Measurements from ENCODE around the gene GNPDA1. TPM values are rescaled to one million over a fixed set of nuclear protein-coding genes. Genes with fewer than 3 reads are reported as not detected.

GNPDA1 gene
- 61.3 and 70.9 TPM in 2 replicates for total RNA-seq (2022)
- percentile 64 among the genes with signal in this experiment for Bru-seq, nascent RNA
- BruChase-seq, experiment 1, labeled RNA remaining after a 2-hour chase = percentile 69 among the genes with signal in this experiment
- BruChase-seq, experiment 2, labeled RNA remaining after a 6-hour chase = percentile 86 among the genes with signal in this experiment
- long read RNA-seq, transcript GNPDA1-201 (7 exons, 2,273 nt) = major isoform, 40 of 57 reads
- long read RNA-seq, partial matches to known transcripts = 6 of 57 reads
- long read RNA-seq, other reads (novel, unspliced or antisense) = 4 of 57 reads

DNA sequence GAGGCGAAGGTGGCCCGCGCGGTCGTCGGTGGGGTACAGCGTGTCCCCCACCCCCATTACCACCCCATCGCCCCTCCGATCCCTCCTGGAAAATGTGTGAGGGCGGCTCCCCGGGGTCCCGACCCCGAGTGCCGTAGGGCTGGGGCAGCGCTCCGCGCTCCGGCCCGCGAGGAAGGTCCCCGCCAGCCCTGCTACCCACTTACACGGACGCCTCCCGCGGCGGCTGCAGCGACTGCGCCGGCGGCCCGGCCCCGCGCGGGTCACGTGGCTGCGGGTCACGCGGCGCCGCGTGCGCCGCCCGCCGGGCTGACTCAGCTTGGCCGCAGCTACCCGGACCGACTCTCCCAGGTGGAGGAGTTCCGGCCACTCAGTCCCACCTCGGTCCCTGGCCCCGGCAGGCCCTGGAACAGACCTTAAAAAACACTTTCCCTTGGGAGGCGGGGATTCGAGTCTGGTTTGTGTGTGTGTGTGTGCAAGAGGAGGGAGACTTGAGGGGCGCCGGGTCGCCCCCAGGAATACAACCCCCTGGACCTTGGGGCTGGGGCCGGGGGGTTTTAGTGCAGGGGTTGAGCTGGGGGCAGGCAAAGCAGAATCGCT lies at the start of gene GNPDA1:
GNPDA1 (minus strand) TSS at position 236 of the 597 bp plus-strand sequence. CDS start 992 bp downstream, outside the sequence.
- peak; percentile 79 to 86 for DNase-seq
- no TSS peak for BruUV-seq (replicated peaks)
- Mint-ChIP-seq H3K36me3 (ENCODE audit: insufficient read depth, unreplicated experiment) (peaks cover 19% of the 10 kb centered on the region), H3K4me1 (ENCODE audit: low read depth, unreplicated experiment) (peaks cover 7% of the 10 kb centered on the region), H3K9me3 (ENCODE audit: unreplicated experiment) (no peaks in the 10 kb centered on the region), H3K4me3 (ENCODE audit: unreplicated experiment) (peak within 1 kb of the TSS; percentile 85), H3K27ac (ENCODE audit: unreplicated experiment) (peak within 1 kb of the TSS; percentile 94), H3K27me3 (ENCODE audit: insufficient read depth, unreplicated experiment) (no peaks in the 10 kb centered on the region)
- no peaks in the 10 kb centered on the region for H3K27me3 ChIP-seq (replicated peaks; ENCODE audit: control insufficient read depth, insufficient read depth, low read length)
- intact Hi-C loops (cut with micrococcal nuclease; ENCODE audit: unreplicated experiment) = no loop called here
- H3K4me3 ChIP-seq (ENCODE audit: low read depth, low read length) = peak within 1 kb of the TSS; percentile 87
- no peaks in the 10 kb centered on the region for H3K36me3 ChIP-seq (ENCODE audit: control insufficient read depth, insufficient read depth, low read length)
- peaks cover 4% of the 10 kb centered on the region; the same call in 1 of the 2 replicates for H3K4me1 ChIP-seq
- ChIA-PET CTCF (interaction anchor here (1.0 to 2.7 kb wide), 7 partner anchors 12 to 299 kb away, joined by 3 to 19 read pairs (median 3); partner anchors contain the start of gene RNF14), POLR2A (interaction anchor here (0.7 to 1.1 kb wide), 2 partner anchors 44 to 98 kb away, joined by 3 to 16 read pairs; partner anchors contain the start of gene RNF14)
- H3K9me3 ChIP-seq = no peaks in the 10 kb centered on the region
- TF ChIP-seq, protein P1, sequence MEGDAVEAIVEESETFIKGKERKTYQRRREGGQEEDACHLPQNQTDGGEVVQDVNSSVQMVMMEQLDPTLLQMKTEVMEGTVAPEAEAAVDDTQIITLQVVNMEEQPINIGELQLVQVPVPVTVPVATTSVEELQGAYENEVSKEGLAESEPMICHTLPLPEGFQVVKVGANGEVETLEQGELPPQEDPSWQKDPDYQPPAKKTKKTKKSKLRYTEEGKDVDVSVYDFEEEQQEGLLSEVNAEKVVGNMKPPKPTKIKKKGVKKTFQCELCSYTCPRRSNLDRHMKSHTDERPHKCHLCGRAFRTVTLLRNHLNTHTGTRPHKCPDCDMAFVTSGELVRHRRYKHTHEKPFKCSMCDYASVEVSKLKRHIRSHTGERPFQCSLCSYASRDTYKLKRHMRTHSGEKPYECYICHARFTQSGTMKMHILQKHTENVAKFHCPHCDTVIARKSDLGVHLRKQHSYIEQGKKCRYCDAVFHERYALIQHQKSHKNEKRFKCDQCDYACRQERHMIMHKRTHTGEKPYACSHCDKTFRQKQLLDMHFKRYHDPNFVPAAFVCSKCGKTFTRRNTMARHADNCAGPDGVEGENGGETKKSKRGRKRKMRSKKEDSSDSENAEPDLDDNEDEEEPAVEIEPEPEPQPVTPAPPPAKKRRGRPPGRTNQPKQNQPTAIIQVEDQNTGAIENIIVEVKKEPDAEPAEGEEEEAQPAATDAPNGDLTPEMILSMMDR (IDR thresholded peaks at IDR 0.05; ENCODE audit: insufficient read depth in 1 of 2, low read depth in 1 of 2, low read length in 1 of 2, severe bottlenecking in 1 of 2, unreplicated experiment in 1 of 2) = no peak

DNA sequence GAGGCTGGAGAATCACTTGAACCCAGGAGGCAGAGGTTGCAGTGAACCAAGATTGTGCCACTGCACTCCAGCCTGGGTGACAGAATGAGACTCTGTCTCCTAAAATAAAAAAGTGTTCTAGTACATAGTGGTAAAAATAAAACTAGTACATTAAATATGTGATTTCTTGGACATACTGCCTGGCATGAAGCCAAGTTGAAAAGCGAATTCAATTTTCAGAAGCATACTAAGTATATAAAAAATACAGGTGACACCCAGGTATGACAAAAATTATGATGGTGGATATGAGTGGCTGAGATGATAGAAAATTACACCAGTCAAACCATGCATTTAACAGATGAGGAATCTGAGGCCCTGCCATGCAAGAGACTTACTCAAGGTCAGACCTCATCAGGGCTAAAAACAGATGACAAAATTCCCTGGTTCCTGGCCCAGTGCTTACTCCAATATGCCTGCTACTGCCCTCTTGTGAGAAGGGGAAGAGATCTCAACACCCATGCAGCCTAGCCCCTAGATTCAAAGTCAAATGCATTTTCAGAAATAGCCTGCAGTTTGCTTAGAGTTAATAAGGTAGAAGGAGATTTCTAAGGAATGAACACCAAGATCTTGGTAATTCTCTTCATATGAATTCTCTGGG lies 46.6 kb upstream of the GNPDA1 start:
- Mint-ChIP-seq H3K4me1 (ENCODE audit: low read depth, unreplicated experiment) (no peaks in the 10 kb centered on the region), H3K4me3 (ENCODE audit: unreplicated experiment) (no peak overlapping the region), H3K27ac (ENCODE audit: unreplicated experiment) (no peak overlapping the region), H3K27me3 (ENCODE audit: insufficient read depth, unreplicated experiment) (no peaks in the 10 kb centered on the region), H3K36me3 (ENCODE audit: insufficient read depth, unreplicated experiment) (no peaks in the 10 kb centered on the region), H3K9me3 (ENCODE audit: unreplicated experiment) (no peaks in the 10 kb centered on the region)
- POLR2A ChIA-PET = no interaction called here
- H3K4me1 ChIP-seq = no peaks in the 10 kb centered on the region
- no peaks in the 10 kb centered on the region for H3K36me3 ChIP-seq (ENCODE audit: control insufficient read depth, insufficient read depth, low read length)
- CTCF ChIA-PET = no interaction called here
- intact Hi-C loops (cut with micrococcal nuclease; ENCODE audit: unreplicated experiment) = no loop called here
- TF ChIP-seq, protein P1 (IDR thresholded peaks at IDR 0.05; ENCODE audit: insufficient read depth in 1 of 2, low read depth in 1 of 2, low read length in 1 of 2, severe bottlenecking in 1 of 2, unreplicated experiment in 1 of 2) = no peak
- no peak overlapping the region for H3K4me3 ChIP-seq (ENCODE audit: low read depth, low read length)
- H3K9me3 ChIP-seq = no peaks in the 10 kb centered on the region
- H3K27me3 ChIP-seq (replicated peaks; ENCODE audit: control insufficient read depth, insufficient read depth, low read length) = no peaks in the 10 kb centered on the region
- no peak for DNase-seq
- no TSS peak for BruUV-seq (replicated peaks)

DNA sequence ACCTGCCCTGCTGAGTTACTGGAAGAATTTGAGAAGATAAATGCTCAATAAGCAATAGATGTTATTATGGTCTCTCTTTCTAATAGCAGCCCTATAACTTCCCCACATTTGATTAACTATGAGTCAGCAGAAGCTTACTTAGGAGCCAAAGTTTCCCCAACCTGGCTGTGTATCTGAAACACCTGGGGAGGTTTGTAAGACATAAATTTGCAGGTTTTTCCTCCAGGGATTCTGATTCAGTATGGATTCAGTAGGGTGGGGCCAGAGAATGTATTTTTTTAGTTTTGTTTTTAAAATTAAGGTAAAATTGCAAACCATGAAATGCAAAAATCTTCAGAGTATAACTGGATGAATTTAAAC lies 44.9 kb upstream of the GNPDA1 start:
- POLR2A ChIA-PET = no interaction called here
- intact Hi-C loops (cut with micrococcal nuclease; ENCODE audit: unreplicated experiment) = no loop called here
- Histone ChIP-seq H3K4me3 (ENCODE audit: low read depth, low read length) (no peak overlapping the region), H3K36me3 (ENCODE audit: control insufficient read depth, insufficient read depth, low read length) (no peaks in the 10 kb centered on the region), H3K27me3 (replicated peaks; ENCODE audit: control insufficient read depth, insufficient read depth, low read length) (no peaks in the 10 kb centered on the region), H3K9me3 (no peaks in the 10 kb centered on the region), H3K4me1 (no peaks in the 10 kb centered on the region)
- no peaks in the 10 kb centered on the region for H3K36me3 Mint-ChIP-seq (ENCODE audit: insufficient read depth, unreplicated experiment)
- TF ChIP-seq, protein P1 (IDR thresholded peaks at IDR 0.05; ENCODE audit: insufficient read depth in 1 of 2, low read depth in 1 of 2, low read length in 1 of 2, severe bottlenecking in 1 of 2, unreplicated experiment in 1 of 2) = no peak
- DNase-seq = no peak
- H3K27me3 Mint-ChIP-seq (ENCODE audit: insufficient read depth, unreplicated experiment) = no peaks in the 10 kb centered on the region
- no peaks in the 10 kb centered on the region for H3K4me1 Mint-ChIP-seq (ENCODE audit: low read depth, unreplicated experiment)
- no peak overlapping the region for H3K4me3 Mint-ChIP-seq (ENCODE audit: unreplicated experiment)
- H3K9me3 Mint-ChIP-seq (ENCODE audit: unreplicated experiment) = no peaks in the 10 kb centered on the region
- no TSS peak for BruUV-seq (replicated peaks)
- CTCF ChIA-PET = no interaction called here
- H3K27ac Mint-ChIP-seq (ENCODE audit: unreplicated experiment) = no peak overlapping the region
